SU-DHL-6 (cell line): ENCODE measurements around the gene MIEF1.

Experiments used
- H2AFZ ChIP-seq: fragments of 200-600 bp; sonication (generic); 2 replicates; pipeline ENCODE4 v1.6.1; 2014; ENCODE audit warnings: low read depth, mild to moderate bottlenecking, moderate library complexity, mixed read lengths, antibody characterized with exemption, low read length; ENCODE audit not compliant: severe bottlenecking
- H3F3A ChIP-seq: fragments of 200-600 bp; shearing (Covaris generic); 2 replicates; pipeline ENCODE4 v1.6.0; 2016; ENCODE audit warnings: antibody characterized with exemption, mild to moderate bottlenecking; ENCODE audit not compliant: insufficient read depth
- H3K27ac ChIP-seq: fragments of 200-600 bp; sonication (generic); 2 replicates; pipeline ENCODE4 v1.5.1; 2016; ENCODE audit warnings: low read depth, mild to moderate bottlenecking, low read length, moderate library complexity, mixed read lengths
- H3K27me3 ChIP-seq: fragments of 200-600 bp; sonication (generic), shearing (Covaris generic); 2 replicates; pipeline ENCODE4 v1.6.0; 2014; ENCODE audit warnings: mild to moderate bottlenecking, low read length
- H3K36me3 ChIP-seq: fragments of 200-600 bp; sonication (generic); 2 replicates; pipeline ENCODE4 v1.6.1; 2014; ENCODE audit warnings: mild to moderate bottlenecking, low read length, mixed read lengths
- H3K4me2 ChIP-seq: fragments of 300-600, 200-600 bp; shearing (Covaris generic), sonication (generic); 2 replicates; pipeline ENCODE4 v1.6.0; 2014; ENCODE audit warnings: low read length, low read depth, mild to moderate bottlenecking; ENCODE audit not compliant: poor library complexity, severe bottlenecking
- H3K4me3 ChIP-seq: fragments of 200-600 bp; sonication (generic); 2 replicates; pipeline ENCODE4 v1.5.1; 2014; ENCODE audit warnings: antibody characterized with exemption, low read length, mild to moderate bottlenecking, mixed read lengths; ENCODE audit not compliant: insufficient read depth, poor library complexity, severe bottlenecking
- H3K79me2 ChIP-seq: fragments of 200-600 bp; sonication (generic); 2 replicates; pipeline ENCODE4 v1.6.1; 2014; ENCODE audit warnings: mild to moderate bottlenecking, low read length, moderate library complexity; ENCODE audit not compliant: insufficient read depth
- H3K9ac ChIP-seq: fragments of 200-600 bp; sonication (generic); 2 replicates; pipeline ENCODE4 v1.7.0; 2014; ENCODE audit warnings: mild to moderate bottlenecking, low read length
- H3K9me2 ChIP-seq: fragments of 200-600 bp; sonication (generic); replicated peaks from 2 replicates; pipeline ENCODE4 v1.6.1; 2014; ENCODE audit warnings: low read length; ENCODE audit not compliant: insufficient read depth
- H3K9me3 ChIP-seq: fragments of 200-600 bp; sonication (generic); 2 replicates; pipeline ENCODE4 v1.6.1; 2014; ENCODE audit warnings: low read length, mixed read lengths; ENCODE audit not compliant: insufficient read depth
- H4K20me1 ChIP-seq: fragments of 200-600 bp; sonication (generic); 2 replicates; pipeline ENCODE4 v1.6.1; 2014; ENCODE audit warnings: low read depth, mild to moderate bottlenecking, antibody characterized with exemption, low read length, moderate library complexity, mixed read lengths
- EZH2phosphoT487 ChIP-seq: fragments of 200-600 bp; sonication (generic), shearing (Covaris generic); conservative IDR thresholded peaks from 2 replicates; pipeline ENCODE4 v1.6.1; 2018; ENCODE audit warnings: mild to moderate bottlenecking, antibody characterized with exemption, low read length, moderate library complexity, mixed read lengths
- TF ChIP-seq, protein P1 (sequence below): fragments of 200-600 bp; sonication (generic); IDR thresholded peaks from one replicate; pipeline ENCODE4 v1.5.1; 2017; ENCODE audit warnings: antibody characterized with exemption, mild to moderate bottlenecking, low read length, moderate library complexity; ENCODE audit not compliant: insufficient read depth, poor library complexity, severe bottlenecking

The MIEF1 gene

DNA sequence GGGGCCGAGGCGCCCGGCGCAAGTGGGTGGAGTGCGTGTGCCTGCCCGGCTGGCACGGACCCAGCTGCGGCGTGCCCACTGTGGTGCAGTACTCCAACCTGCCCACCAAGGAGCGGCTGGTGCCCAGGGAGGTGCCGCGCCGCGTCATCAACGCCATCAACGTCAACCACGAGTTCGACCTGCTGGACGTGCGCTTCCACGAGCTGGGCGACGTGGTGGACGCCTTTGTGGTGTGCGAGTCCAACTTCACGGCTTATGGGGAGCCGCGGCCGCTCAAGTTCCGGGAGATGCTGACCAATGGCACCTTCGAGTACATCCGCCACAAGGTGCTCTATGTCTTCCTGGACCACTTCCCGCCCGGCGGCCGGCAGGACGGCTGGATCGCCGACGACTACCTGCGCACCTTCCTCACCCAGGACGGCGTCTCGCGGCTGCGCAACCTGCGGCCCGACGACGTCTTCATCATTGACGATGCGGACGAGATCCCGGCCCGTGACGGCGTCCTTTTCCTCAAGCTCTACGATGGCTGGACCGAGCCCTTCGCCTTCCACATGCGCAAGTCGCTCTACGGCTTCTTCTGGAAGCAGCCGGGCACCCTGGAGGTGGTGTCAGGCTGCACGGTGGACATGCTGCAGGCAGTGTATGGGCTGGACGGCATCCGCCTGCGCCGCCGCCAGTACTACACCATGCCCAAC, 14.1 kb upstream of the MIEF1 start:
- H3K79me2 ChIP-seq: peaks cover 44% of the 10 kb centered on the region
- no peak overlapping the region for H3K9ac ChIP-seq
- H3K9me2 ChIP-seq: no peaks in the 10 kb centered on the region
- no peak overlapping the region for H2AFZ ChIP-seq
- H3K27me3 ChIP-seq: no peaks in the 10 kb centered on the region
- H3F3A ChIP-seq: peaks cover 20% of the 10 kb centered on the region
- TF ChIP-seq, protein P1, sequence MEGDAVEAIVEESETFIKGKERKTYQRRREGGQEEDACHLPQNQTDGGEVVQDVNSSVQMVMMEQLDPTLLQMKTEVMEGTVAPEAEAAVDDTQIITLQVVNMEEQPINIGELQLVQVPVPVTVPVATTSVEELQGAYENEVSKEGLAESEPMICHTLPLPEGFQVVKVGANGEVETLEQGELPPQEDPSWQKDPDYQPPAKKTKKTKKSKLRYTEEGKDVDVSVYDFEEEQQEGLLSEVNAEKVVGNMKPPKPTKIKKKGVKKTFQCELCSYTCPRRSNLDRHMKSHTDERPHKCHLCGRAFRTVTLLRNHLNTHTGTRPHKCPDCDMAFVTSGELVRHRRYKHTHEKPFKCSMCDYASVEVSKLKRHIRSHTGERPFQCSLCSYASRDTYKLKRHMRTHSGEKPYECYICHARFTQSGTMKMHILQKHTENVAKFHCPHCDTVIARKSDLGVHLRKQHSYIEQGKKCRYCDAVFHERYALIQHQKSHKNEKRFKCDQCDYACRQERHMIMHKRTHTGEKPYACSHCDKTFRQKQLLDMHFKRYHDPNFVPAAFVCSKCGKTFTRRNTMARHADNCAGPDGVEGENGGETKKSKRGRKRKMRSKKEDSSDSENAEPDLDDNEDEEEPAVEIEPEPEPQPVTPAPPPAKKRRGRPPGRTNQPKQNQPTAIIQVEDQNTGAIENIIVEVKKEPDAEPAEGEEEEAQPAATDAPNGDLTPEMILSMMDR: no peak
- TF ChIP-seq EZH2phosphoT487: no peak
- H3K4me3 ChIP-seq: no peak overlapping the region
- H3K4me2 ChIP-seq: no peak overlapping the region
- no peaks in the 10 kb centered on the region; the same call in 1 of the 2 replicates for H4K20me1 ChIP-seq
- no peak overlapping the region for H3K27ac ChIP-seq
- peaks cover 4% of the 10 kb centered on the region; the same call in 1 of the 2 replicates for H3K36me3 ChIP-seq
- no peaks in the 10 kb centered on the region for H3K9me3 ChIP-seq

DNA sequence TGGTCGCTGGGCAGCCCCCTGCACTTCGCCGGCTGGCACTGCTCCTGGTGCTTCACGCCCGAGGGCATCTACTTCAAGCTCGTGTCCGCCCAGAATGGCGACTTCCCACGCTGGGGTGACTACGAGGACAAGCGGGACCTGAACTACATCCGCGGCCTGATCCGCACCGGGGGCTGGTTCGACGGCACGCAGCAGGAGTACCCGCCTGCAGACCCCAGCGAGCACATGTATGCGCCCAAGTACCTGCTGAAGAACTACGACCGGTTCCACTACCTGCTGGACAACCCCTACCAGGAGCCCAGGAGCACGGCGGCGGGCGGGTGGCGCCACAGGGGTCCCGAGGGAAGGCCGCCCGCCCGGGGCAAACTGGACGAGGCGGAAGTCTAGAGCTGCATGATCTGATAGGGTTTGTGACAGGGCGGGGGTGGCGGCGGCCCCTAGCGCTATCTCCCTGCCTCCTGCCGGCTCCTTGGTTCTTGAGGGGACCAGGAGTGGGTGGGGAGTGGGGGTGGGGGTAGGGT, 13.5 kb upstream of the MIEF1 start:
- Histone ChIP-seq H3K27ac (no peak overlapping the region), H3K9me3 (no peaks in the 10 kb centered on the region), H3K36me3 (peaks cover 4% of the 10 kb centered on the region; the same call in 1 of the 2 replicates), H2AFZ (no peak overlapping the region), H3K4me3 (no peak overlapping the region), H3K79me2 (peaks cover 38% of the 10 kb centered on the region), H4K20me1 (no peaks in the 10 kb centered on the region; the same call in 1 of the 2 replicates), H3F3A (peaks cover 23% of the 10 kb centered on the region), H3K9ac (no peak overlapping the region), H3K4me2 (no peak overlapping the region), H3K27me3 (no peaks in the 10 kb centered on the region), H3K9me2 (no peaks in the 10 kb centered on the region)
- TF ChIP-seq, protein P1: no peak
- no peak for TF ChIP-seq EZH2phosphoT487

DNA sequence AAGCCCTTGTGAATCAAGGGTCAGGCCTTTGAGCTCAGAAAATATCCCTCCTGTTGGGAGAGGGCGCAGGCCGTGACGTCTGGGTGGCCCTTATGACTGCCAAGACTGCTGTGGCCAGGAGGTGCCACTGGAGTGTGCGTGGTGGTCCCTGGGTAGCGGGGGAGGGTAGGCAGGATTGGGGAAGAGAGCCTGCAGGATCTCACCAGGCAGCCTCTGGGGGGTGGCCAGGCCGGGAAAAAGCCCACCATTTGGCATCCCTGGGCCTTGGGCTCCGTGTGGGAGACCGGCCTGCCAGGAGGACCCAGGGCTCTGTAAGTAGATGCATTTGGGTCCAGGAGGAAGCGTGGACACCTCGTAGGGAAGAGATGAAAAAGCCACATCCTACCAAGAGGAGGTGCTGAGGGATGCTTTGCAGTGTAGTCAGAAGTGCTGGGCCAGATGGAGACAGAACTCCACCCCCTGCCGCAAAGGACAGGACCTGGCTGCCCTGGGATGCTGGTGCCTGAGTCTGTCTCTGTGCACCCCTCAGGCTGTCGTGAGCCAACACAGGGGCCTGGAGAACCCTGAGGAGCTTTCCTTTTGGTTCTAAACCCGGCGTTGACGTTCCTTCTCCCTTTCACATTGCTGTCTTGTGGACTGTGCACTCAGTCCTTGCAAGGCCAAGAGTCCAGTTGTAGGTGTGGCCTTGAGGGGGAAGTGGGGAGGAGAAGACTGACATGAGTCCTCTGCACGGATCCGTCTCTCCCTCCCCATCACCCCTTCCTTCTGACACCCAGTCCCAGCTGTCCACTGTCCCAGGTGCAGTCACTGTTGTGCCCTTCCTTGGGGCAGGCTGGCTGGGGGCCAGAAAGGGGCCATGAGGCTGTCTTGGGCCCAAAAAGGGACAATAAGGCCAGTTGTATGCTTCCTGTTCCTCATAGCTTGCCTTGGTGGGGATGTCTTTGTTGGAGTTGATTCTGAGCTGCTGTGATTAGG, 12.7 kb upstream of the MIEF1 start:
- H3K4me3 ChIP-seq: no peak overlapping the region
- H4K20me1 ChIP-seq: no peaks in the 10 kb centered on the region; the same call in 1 of the 2 replicates
- TF ChIP-seq, protein P1: no peak
- TF ChIP-seq EZH2phosphoT487: no peak
- no peak overlapping the region for H3K4me2 ChIP-seq
- peaks cover 30% of the 10 kb centered on the region for H3F3A ChIP-seq
- no peak overlapping the region for H2AFZ ChIP-seq
- H3K79me2 ChIP-seq: peaks cover 31% of the 10 kb centered on the region
- no peaks in the 10 kb centered on the region for H3K27me3 ChIP-seq
- H3K9ac ChIP-seq: no peak overlapping the region
- peaks cover 4% of the 10 kb centered on the region; the same call in 1 of the 2 replicates for H3K36me3 ChIP-seq
- no peaks in the 10 kb centered on the region for H3K9me2 ChIP-seq
- H3K27ac ChIP-seq: no peak overlapping the region
- no peaks in the 10 kb centered on the region for H3K9me3 ChIP-seq
